Measurements from ENCODE around the gene SNAP25.

Gene SNAP25

DNA sequence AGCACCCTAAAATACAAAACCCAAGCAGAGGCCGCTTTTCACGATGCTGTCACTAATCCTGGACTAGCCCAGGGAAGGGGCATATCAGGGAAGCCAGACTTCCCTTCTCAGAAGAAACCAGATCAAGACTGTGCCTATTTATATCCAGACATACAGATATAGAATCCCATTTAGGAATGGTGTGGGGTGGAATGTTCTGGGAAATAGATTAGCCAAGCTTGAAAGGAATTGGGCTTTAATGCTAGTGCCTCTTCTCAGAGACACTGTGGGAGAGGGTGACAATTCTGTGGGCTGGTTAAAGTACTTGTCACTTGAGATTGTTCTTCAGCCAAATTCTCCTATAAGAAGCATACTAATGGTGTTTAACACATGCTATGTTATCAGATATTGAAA lies 45.5 kb downstream of the SNAP25 start:
- TF ChIP-seq, protein P1, sequence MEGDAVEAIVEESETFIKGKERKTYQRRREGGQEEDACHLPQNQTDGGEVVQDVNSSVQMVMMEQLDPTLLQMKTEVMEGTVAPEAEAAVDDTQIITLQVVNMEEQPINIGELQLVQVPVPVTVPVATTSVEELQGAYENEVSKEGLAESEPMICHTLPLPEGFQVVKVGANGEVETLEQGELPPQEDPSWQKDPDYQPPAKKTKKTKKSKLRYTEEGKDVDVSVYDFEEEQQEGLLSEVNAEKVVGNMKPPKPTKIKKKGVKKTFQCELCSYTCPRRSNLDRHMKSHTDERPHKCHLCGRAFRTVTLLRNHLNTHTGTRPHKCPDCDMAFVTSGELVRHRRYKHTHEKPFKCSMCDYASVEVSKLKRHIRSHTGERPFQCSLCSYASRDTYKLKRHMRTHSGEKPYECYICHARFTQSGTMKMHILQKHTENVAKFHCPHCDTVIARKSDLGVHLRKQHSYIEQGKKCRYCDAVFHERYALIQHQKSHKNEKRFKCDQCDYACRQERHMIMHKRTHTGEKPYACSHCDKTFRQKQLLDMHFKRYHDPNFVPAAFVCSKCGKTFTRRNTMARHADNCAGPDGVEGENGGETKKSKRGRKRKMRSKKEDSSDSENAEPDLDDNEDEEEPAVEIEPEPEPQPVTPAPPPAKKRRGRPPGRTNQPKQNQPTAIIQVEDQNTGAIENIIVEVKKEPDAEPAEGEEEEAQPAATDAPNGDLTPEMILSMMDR (IDR thresholded peaks at IDR 0.05; ENCODE audit: borderline replicate concordance, control extremely low read depth, extremely low read depth, insufficient read depth, missing control alignments) = no peak
- in situ Hi-C loops (cut with MboI; ENCODE audit: low sequenced_read_pairs, unreplicated experiment) = no loop called here
- DNase-seq (ENCODE audit: low spot score) = no peak

DNA sequence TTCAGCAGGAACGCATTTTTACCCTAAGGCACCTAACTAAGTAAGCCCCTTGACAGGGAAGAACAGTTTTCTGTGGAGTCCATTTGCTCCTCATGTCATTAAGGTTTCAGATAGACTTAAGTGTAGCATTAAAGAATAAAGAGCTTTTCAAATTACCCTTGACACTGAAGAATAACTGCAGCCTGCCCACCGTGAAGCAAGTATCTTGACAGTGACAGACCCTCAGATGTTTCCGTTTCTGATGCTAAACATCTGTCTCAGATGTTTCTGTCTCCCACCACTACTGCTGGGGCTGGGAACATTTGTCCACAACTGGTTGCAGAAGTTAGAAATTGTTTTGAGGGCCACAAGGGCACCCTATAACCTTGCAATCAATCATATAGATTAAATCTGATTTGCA lies 50.0 kb downstream of the SNAP25 start:
- in situ Hi-C loops (cut with MboI; ENCODE audit: low sequenced_read_pairs, unreplicated experiment) = no loop called here
- no peak for DNase-seq (ENCODE audit: low spot score)
- TF ChIP-seq, protein P1 (IDR thresholded peaks at IDR 0.05; ENCODE audit: borderline replicate concordance, control extremely low read depth, extremely low read depth, insufficient read depth, missing control alignments) = no peak

DNA sequence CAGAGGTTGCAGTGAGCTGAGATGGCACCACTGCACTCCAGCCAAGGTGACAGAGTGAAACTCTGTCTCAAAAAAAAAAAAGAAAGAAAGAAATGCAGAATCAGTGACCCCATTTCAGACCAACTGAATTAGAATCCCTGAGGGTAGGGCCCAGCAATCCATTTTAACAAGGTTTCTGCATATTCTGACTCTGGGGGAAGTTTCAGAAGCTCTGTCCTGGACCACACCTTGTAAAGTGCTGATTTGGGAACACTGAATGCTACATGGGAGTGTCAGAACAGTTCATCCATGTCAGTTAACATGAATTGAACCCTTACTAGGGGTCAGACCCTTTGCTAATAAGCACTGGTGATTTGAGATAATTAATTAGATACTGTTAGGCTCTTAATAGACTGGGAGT lies 52.0 kb downstream of the SNAP25 start:
- TF ChIP-seq, protein P1 (IDR thresholded peaks at IDR 0.05; ENCODE audit: borderline replicate concordance, control extremely low read depth, extremely low read depth, insufficient read depth, missing control alignments) = no peak
- no peak for DNase-seq (ENCODE audit: low spot score)
- in situ Hi-C loops (cut with MboI; ENCODE audit: low sequenced_read_pairs, unreplicated experiment) = no loop called here

DNA sequence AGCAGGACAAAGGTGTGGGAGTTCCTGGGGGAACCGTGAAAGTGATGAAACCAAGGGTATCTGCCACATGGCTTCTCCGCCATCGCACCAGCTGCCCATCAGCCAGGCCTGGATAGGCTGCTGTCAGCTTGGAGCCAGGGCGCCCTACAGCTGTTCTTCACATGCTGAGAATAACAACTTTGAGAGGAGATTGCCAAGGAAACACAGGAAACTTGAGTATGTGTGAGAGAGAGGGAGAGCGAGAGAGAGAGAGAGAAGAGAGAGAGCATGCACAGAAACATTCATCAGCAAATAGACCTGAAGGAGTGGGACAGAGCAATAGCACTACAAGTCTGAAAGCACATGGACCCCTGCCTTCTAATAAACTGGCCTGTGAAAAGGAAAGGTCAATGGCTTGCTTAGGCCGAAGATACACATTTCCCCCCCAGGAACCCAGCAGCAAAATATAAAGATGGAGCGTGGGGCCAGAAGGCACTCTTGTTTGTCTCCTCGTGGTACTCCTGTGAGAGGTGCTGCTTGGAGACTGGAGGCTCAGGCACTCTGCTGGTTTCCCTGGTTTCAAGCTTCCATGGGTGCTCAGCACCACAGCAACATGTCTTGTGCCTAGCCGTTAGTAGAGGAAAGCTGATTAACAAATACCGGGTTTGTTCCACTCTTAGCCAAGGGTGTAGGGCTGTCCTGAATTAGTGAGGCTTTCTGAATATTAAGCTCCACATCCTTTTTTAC lies 53.0 kb downstream of the SNAP25 start:
- in situ Hi-C loops (cut with MboI; ENCODE audit: low sequenced_read_pairs, unreplicated experiment) = no loop called here

DNA sequence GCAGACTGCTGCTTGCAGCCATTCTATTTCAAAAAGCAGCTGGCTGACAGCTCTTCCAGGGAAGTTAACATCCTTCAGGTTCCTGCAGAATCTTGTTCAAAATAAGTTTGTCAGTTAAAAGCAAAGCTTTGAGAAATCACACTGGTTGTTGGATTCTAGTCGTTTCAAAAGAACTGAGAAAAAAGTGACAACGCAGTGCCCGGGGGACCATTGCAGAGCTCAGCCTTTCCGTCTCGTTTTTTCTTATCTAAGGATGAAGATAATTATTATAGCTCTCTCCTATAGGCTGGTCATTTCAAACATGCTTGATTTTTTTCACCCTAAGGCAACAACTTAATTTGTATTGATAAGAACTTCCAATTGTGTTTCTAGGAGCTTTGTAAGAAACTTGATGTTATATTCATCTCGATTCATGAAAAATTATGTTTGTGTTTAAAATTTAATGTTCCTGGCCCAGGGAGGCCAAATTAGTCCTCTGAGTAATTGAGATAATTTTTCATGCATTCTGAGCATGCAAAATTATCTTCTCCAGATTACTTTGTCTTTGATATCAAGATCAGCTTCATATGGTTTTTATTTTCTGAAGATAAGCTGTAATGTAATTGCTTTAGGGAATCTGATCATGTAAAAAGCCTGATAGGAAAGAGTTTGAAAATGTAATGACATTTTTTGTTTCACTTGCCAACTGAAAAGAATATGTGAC lies 58.4 kb downstream of the SNAP25 start:
- DNase-seq (ENCODE audit: low spot score) = no peak
- in situ Hi-C loops (cut with MboI; ENCODE audit: low sequenced_read_pairs, unreplicated experiment) = no loop called here
- TF ChIP-seq, protein P1 (IDR thresholded peaks at IDR 0.05; ENCODE audit: borderline replicate concordance, control extremely low read depth, extremely low read depth, insufficient read depth, missing control alignments) = no peak

More for the DNA sequence above, 53.0 kb downstream of the SNAP25 start:
- no peak for DNase-seq (ENCODE audit: low spot score)
- TF ChIP-seq, protein P1 (IDR thresholded peaks at IDR 0.05; ENCODE audit: borderline replicate concordance, control extremely low read depth, extremely low read depth, insufficient read depth, missing control alignments) = no peak

DNA sequence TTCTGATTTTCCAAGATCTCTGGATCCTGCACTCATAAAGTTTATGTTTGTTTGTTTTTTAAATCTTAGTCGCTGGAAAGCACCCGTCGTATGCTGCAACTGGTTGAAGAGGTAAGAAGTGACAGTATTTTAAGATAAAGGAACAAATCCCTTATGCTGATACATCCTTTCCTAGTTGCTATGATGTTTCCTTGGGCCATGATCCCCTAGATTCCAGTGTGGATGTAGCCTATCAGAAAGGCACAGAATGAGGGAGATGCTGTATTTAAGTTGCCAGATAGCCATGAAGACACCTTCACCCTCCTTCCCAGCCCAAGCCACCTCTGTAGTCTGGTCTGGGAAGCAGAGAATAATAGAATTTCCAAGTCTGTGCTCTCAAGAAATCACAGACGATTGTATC lies 59.0 kb downstream of the SNAP25 start:
- DNase-seq (ENCODE audit: low spot score) = no peak
- TF ChIP-seq, protein P1 (IDR thresholded peaks at IDR 0.05; ENCODE audit: borderline replicate concordance, control extremely low read depth, extremely low read depth, insufficient read depth, missing control alignments) = no peak
- in situ Hi-C loops (cut with MboI; ENCODE audit: low sequenced_read_pairs, unreplicated experiment) = no loop called here

Data from GM13976 (cell line).